Kidney epithelial cell (primary cell): ENCODE data around the gene SNX32. TPM values are rescaled to one million over a fixed set of nuclear protein-coding genes. Genes with fewer than 3 reads are reported as not detected.

Experiments
- DNase-seq: peaks from one replicate; pipeline ENCODE4 v3.0.0-alpha.2; 2010; ENCODE audit warnings: low read depth
- H3K27me3 ChIP-seq: 2 replicates; pipeline ENCODE4 v1.6.0; 2011; ENCODE audit warnings: low read length; ENCODE audit not compliant: control insufficient read depth, insufficient read depth
- H3K36me3 ChIP-seq: 2 replicates; pipeline ENCODE4 v1.5.1; 2011; ENCODE audit warnings: low read length; ENCODE audit not compliant: control insufficient read depth, insufficient read depth
- H3K4me3 ChIP-seq: 2 replicates; pipeline ENCODE4 v1.5.1; 2011; ENCODE audit warnings: low read depth, mild to moderate bottlenecking, control low read depth, low read length
- CTCF ChIP-seq: IDR thresholded peaks from 2 replicates; pipeline ENCODE4 v1.5.1; 2011; ENCODE audit warnings: mild to moderate bottlenecking, moderate library complexity, low read length, control low read depth, inconsistent platforms; ENCODE audit not compliant: insufficient read depth, poor library complexity, severe bottlenecking
- total RNA-seq: library from RNA; depleted of rRNA; stranded (reverse); fragments of >200 nt; gene quantifications from 2 replicates; pipeline ENCODE4 v1.2.3, GENCODE V29; 2015

Gene SNX32
- total RNA-seq, 1 donor from 2014 or later: 1.9 TPM

- Histone ChIP-seq H3K36me3 (no peaks in the 10 kb centered on the region), H3K27me3 (peaks cover 49% of the 10 kb centered on the region), H3K4me3 (no peak overlapping the region)
- no peak for TF ChIP-seq CTCF
- no peak for DNase-seq
Observed at GRCh38 chr11:65791719-65792213, 42.0 kb upstream of the SNX32 start.

GRCh38 chr11:65792456-65792855 is 41.3 kb upstream of the SNX32 start:
- H3K4me3 ChIP-seq: no peak overlapping the region
- DNase-seq: no peak
- no peak for TF ChIP-seq CTCF
- H3K27me3 ChIP-seq: peaks cover 44% of the 10 kb centered on the region
- H3K36me3 ChIP-seq: no peaks in the 10 kb centered on the region

- no peak overlapping the region for H3K4me3 ChIP-seq
- H3K27me3 ChIP-seq: peaks cover 37% of the 10 kb centered on the region
- no peak for TF ChIP-seq CTCF
- no peaks in the 10 kb centered on the region for H3K36me3 ChIP-seq
- DNase-seq: no peak
Observed at GRCh38 chr11:65793144-65793581, 40.6 kb upstream of the SNX32 start.

- Histone ChIP-seq H3K27me3 (peaks cover 30% of the 10 kb centered on the region), H3K4me3 (no peak overlapping the region), H3K36me3 (no peaks in the 10 kb centered on the region)
- no peak for DNase-seq
- TF ChIP-seq CTCF: no peak
Observed at GRCh38 chr11:65793625-65794400, 40.0 kb upstream of the SNX32 start.

GRCh38 chr11:65794570-65795510 is 38.9 kb upstream of the SNX32 start:
- peaks cover 30% of the 10 kb centered on the region for H3K27me3 ChIP-seq
- no peak for DNase-seq

More at GRCh38 chr11:65794570-65795510, 38.9 kb upstream of the SNX32 start:
- Histone ChIP-seq H3K4me3 (no peak overlapping the region), H3K36me3 (no peaks in the 10 kb centered on the region)
- no peak for TF ChIP-seq CTCF
